Measurements from ENCODE around the gene HTT.

HTT gene

GRCh38 chr4:3226944-3227343 lies 152.5 kb downstream of the HTT start:
- Histone ChIP-seq H3K27me3 (replicated peaks; ENCODE audit: control insufficient read depth, insufficient read depth, low read length) (no peaks in the 10 kb centered on the region), H3K36me3 (ENCODE audit: control insufficient read depth, insufficient read depth, low read length) (peaks cover 57% of the 10 kb centered on the region), H3K4me3 (replicated peaks; ENCODE audit: low read depth, low read length) (no peak overlapping the region)
- no peak for DNase-seq (ENCODE audit: extremely low read depth, insufficient read length)
- no peak for TF ChIP-seq CTCF (IDR thresholded peaks at IDR 0.05; ENCODE audit: insufficient read depth, low read length, poor library complexity, severe bottlenecking)

- Histone ChIP-seq H3K4me3 (replicated peaks; ENCODE audit: low read depth, low read length) (no peak overlapping the region), H3K27me3 (replicated peaks; ENCODE audit: control insufficient read depth, insufficient read depth, low read length) (no peaks in the 10 kb centered on the region), H3K36me3 (ENCODE audit: control insufficient read depth, insufficient read depth, low read length) (peaks cover 62% of the 10 kb centered on the region)
- no peak for TF ChIP-seq CTCF (IDR thresholded peaks at IDR 0.05; ENCODE audit: insufficient read depth, low read length, poor library complexity, severe bottlenecking)
- no peak for DNase-seq (ENCODE audit: extremely low read depth, insufficient read length)
These were observed 153.6 kb downstream of the HTT start for GRCh38 chr4:3227878-3228675.

- H3K36me3 ChIP-seq (ENCODE audit: control insufficient read depth, insufficient read depth, low read length): peaks cover 62% of the 10 kb centered on the region
These were observed 154.4 kb downstream of the HTT start for GRCh38 chr4:3228881-3229280.

GRCh38 chr4:3229328-3229727 lies 154.8 kb downstream of the HTT start:
- no peaks in the 10 kb centered on the region for H3K27me3 ChIP-seq (replicated peaks; ENCODE audit: control insufficient read depth, insufficient read depth, low read length)
- H3K36me3 ChIP-seq (ENCODE audit: control insufficient read depth, insufficient read depth, low read length): peaks cover 65% of the 10 kb centered on the region
- no peak overlapping the region for H3K4me3 ChIP-seq (replicated peaks; ENCODE audit: low read depth, low read length)
- TF ChIP-seq CTCF (IDR thresholded peaks at IDR 0.05; ENCODE audit: insufficient read depth, low read length, poor library complexity, severe bottlenecking): no peak
- DNase-seq (ENCODE audit: extremely low read depth, insufficient read length): no peak

More at GRCh38 chr4:3228881-3229280, 154.4 kb downstream of the HTT start:
- TF ChIP-seq CTCF (IDR thresholded peaks at IDR 0.05; ENCODE audit: insufficient read depth, low read length, poor library complexity, severe bottlenecking): no peak
- no peaks in the 10 kb centered on the region for H3K27me3 ChIP-seq (replicated peaks; ENCODE audit: control insufficient read depth, insufficient read depth, low read length)
- no peak for DNase-seq (ENCODE audit: extremely low read depth, insufficient read length)
- H3K4me3 ChIP-seq (replicated peaks; ENCODE audit: low read depth, low read length): no peak overlapping the region

GRCh38 chr4:3229964-3230363 lies 155.5 kb downstream of the HTT start:
- no peaks in the 10 kb centered on the region for H3K27me3 ChIP-seq (replicated peaks; ENCODE audit: control insufficient read depth, insufficient read depth, low read length)
- no peak for TF ChIP-seq CTCF (IDR thresholded peaks at IDR 0.05; ENCODE audit: insufficient read depth, low read length, poor library complexity, severe bottlenecking)
- no peak for DNase-seq (ENCODE audit: extremely low read depth, insufficient read length)
- no peak overlapping the region for H3K4me3 ChIP-seq (replicated peaks; ENCODE audit: low read depth, low read length)
- H3K36me3 ChIP-seq (ENCODE audit: control insufficient read depth, insufficient read depth, low read length): peaks cover 68% of the 10 kb centered on the region
